Transverse colon (tissue), 4 donors: ENCODE measurements around the gene LZTFL1.

ENCODE experiments used
- CTCF ChIP-seq, 5 experiments: fragments of 200-600 bp in 3 of 5; fragments of 450-650 bp in 2 of 5; sonication (generic) in 3 of 5; IDR thresholded peaks; 1 replicate in 2 of 5; 2 replicates in 3 of 5; pipeline ENCODE4 v1.5.1; 2016 to 2017; ENCODE audit warnings: antibody characterized with exemption in 5 of 5, inconsistent platforms in 3 of 5, mild to moderate bottlenecking in 2 of 5, moderate library complexity in 1 of 5
- EP300 ChIP-seq: sonication (generic); formaldehyde crosslinking; IDR thresholded peaks from one replicate; pipeline ENCODE4 v1.6.1; 2017; ENCODE audit warnings: antibody characterized with exemption, low read depth
- POLR2A ChIP-seq: fragments of 450-650 bp; IDR thresholded peaks from one replicate; pipeline ENCODE4 v1.6.1; 2016; ENCODE audit warnings: antibody characterized with exemption, mild to moderate bottlenecking, moderate library complexity
- POLR2AphosphoS5 ChIP-seq, 3 donors: sonication (generic); formaldehyde crosslinking; IDR thresholded peaks; one replicate each; pipeline ENCODE4 v1.6.1; 2016; ENCODE audit warnings: antibody characterized with exemption in 3 of 3

GRCh38 chr3:45802146-45802545 is 39.8 kb downstream of the LZTFL1 start:
- TF ChIP-seq CTCF (IDR thresholded peaks at IDR 0.05) (no peak), EP300 (no peak), POLR2A (no peak), POLR2AphosphoS5 (IDR thresholded peaks at IDR 0.05) (no peak)
